Measurements from ENCODE around the gene FBXO7.

FBXO7 gene

DNA sequence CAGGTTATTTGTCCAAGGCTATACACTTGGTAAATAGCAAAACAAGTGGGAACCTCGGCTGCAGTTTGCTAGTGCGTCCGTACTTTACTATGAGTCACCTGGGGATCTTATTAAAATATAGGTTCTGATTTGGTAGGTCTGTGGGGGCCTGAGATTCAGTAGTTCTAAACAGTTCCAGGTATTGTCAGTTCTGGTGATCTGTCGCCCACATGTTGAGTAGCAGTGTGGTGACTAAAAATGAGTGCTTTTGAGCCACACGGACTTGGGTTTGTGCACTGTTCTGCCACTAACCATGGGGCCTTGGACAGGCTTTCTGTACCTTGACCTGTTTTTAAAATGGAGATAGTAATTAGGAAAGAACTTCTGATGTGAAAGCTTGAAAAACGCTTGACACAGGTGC, 15.7 kb downstream of the FBXO7 start:
- H3K36me3 ChIP-seq (ENCODE audit: control insufficient read depth in 2 of 2, insufficient read depth in 1 of 2, low read length in 2 of 2) = peaks cover 63 to 89% of the 10 kb centered on the region in 2 experiments
- H3K4me3 ChIP-seq (ENCODE audit: low read depth, low read length) = no peak overlapping the region
- POLR2A ChIA-PET = no interaction called here
- H3K9me3 ChIP-seq (ENCODE audit: control insufficient read depth, insufficient read depth, low read depth, low read length) = no peaks in the 10 kb centered on the region
- no peaks in the 10 kb centered on the region for H3K4me1 ChIP-seq (ENCODE audit: control insufficient read depth, insufficient read depth, low read length)
- TF ChIP-seq REPIN1 (tag by site-specific recombination; IDR thresholded peaks at IDR 0.05; ENCODE audit: low read depth) (no peak), EGR2 (tag by site-specific recombination; IDR thresholded peaks at IDR 0.05; ENCODE audit: low read depth) (no peak), ZNF426 (tag by site-specific recombination; IDR thresholded peaks at IDR 0.05) (no peak), ZBTB17 (tag by site-specific recombination; IDR thresholded peaks at IDR 0.05) (no peak), ZNF558 (tag by site-specific recombination; IDR thresholded peaks at IDR 0.05) (no peak), ZNF133 (tag by site-specific recombination; IDR thresholded peaks at IDR 0.05) (no peak), ZNF214 (tag by site-specific recombination; IDR thresholded peaks at IDR 0.05; ENCODE audit: borderline replicate concordance) (no peak), ZNF146 (tag by site-specific recombination; IDR thresholded peaks at IDR 0.05) (no peak), ZNF623 (tag by site-specific recombination; IDR thresholded peaks at IDR 0.05) (no peak), ZNF48 (tag by site-specific recombination; IDR thresholded peaks at IDR 0.05) (no peak), ZNF776 (tag by site-specific recombination; IDR thresholded peaks at IDR 0.05; ENCODE audit: borderline replicate concordance) (no peak), ZNF350 (tag by site-specific recombination; IDR thresholded peaks at IDR 0.05) (no peak)
- TF ChIP-seq, protein P1, sequence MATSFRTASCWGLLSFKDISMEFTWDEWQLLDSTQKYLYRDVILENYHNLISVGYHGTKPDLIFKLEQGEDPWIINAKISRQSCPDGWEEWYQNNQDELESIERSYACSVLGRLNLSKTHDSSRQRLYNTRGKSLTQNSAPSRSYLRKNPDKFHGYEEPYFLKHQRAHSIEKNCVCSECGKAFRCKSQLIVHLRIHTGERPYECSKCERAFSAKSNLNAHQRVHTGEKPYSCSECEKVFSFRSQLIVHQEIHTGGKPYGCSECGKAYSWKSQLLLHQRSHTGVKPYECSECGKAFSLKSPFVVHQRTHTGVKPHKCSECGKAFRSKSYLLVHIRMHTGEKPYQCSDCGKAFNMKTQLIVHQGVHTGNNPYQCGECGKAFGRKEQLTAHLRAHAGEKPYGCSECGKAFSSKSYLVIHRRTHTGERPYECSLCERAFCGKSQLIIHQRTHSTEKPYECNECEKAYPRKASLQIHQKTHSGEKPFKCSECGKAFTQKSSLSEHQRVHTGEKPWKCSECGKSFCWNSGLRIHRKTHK (tag by site-specific recombination; IDR thresholded peaks at IDR 0.05) = no peak
- TF ChIP-seq, protein P2, sequence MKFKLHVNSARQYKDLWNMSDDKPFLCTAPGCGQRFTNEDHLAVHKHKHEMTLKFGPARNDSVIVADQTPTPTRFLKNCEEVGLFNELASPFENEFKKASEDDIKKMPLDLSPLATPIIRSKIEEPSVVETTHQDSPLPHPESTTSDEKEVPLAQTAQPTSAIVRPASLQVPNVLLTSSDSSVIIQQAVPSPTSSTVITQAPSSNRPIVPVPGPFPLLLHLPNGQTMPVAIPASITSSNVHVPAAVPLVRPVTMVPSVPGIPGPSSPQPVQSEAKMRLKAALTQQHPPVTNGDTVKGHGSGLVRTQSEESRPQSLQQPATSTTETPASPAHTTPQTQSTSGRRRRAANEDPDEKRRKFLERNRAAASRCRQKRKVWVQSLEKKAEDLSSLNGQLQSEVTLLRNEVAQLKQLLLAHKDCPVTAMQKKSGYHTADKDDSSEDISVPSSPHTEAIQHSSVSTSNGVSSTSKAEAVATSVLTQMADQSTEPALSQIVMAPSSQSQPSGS (tag by site-specific recombination; IDR thresholded peaks at IDR 0.05; ENCODE audit: low read depth) = no peak
- TF ChIP-seq, protein P3, sequence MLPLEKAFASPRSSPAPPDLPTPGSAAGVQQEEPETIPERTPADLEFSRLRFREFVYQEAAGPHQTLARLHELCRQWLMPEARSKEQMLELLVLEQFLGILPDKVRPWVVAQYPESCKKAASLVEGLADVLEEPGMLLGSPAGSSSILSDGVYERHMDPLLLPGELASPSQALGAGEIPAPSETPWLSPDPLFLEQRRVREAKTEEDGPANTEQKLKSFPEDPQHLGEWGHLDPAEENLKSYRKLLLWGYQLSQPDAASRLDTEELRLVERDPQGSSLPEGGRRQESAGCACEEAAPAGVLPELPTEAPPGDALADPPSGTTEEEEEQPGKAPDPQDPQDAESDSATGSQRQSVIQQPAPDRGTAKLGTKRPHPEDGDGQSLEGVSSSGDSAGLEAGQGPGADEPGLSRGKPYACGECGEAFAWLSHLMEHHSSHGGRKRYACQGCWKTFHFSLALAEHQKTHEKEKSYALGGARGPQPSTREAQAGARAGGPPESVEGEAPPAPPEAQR (tag by site-specific recombination; IDR thresholded peaks at IDR 0.05) = no peak
- H3K27ac ChIP-seq (ENCODE audit: extremely low read depth, low read depth, low read length) = no peak overlapping the region
- CTCF ChIA-PET = interaction anchor here (0.5 to 1.1 kb wide), 3 partner anchors 8 to 520 kb away, joined by 3 read pairs; no protein-coding TSS in a partner anchor

DNA sequence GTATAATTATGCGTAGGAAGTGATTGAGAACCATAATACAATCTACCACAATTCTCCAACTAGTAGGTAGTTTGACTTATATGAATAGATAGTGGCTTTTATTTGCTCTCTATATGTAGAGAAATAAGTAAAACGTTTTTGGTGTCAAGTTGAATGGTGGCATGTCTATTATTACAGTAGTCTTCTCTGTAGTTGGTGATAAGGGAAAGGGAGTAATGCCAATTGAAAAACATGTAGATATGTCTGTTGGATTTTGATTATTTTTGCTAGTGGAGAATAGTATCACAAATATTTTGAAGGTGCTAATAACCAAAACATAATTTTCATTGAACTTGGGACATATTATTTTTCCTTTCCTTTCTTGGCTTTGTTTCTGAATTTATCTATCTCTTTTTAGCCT, 17.5 kb downstream of the FBXO7 start:
- ChIA-PET POLR2A (no interaction called here), CTCF (interaction anchor here (0.7 kb wide), 1 partner anchor 102 kb away, joined by 3 read pairs; no protein-coding TSS in a partner anchor)
- Histone ChIP-seq H3K4me3 (ENCODE audit: low read depth, low read length) (no peak overlapping the region), H3K4me1 (ENCODE audit: control insufficient read depth, insufficient read depth, low read length) (no peaks in the 10 kb centered on the region), H3K36me3 (ENCODE audit: control insufficient read depth in 2 of 2, insufficient read depth in 1 of 2, low read length in 2 of 2) (peaks cover 66 to 87% of the 10 kb centered on the region in 2 experiments), H3K9me3 (ENCODE audit: control insufficient read depth, insufficient read depth, low read depth, low read length) (no peaks in the 10 kb centered on the region), H3K27ac (ENCODE audit: extremely low read depth, low read depth, low read length) (no peak overlapping the region)
- TF ChIP-seq KLF7 (tag by site-specific recombination; IDR thresholded peaks at IDR 0.05; ENCODE audit: borderline replicate concordance) (no peak), ZSCAN23 (tag by site-specific recombination; IDR thresholded peaks at IDR 0.05) (no peak), ZNF112 (tag by site-specific recombination; IDR thresholded peaks at IDR 0.05) (no peak), ZNF133 (tag by site-specific recombination; IDR thresholded peaks at IDR 0.05) (no peak)

DNA sequence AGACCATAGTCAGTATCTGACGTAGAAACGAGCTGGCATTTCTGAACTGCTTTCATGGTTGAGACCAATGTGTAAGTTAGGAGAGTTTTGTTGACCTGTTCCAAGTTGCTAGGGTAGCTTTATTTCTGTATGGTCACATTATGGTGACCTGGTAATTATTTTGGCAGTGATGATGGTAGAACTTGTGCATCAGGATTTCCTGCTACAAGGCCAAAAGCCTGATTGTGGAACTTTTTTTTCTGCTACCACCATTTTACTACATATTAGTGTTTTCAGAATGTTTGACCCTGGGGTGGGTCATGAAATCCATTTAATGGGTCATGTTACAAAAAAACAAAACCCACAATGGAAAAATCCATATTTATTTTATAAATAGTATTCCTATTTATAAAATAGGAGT, 18.9 kb downstream of the FBXO7 start:
- H3K4me1 ChIP-seq (ENCODE audit: control insufficient read depth, insufficient read depth, low read length) = no peaks in the 10 kb centered on the region
- CTCF ChIA-PET = interaction anchor here (0.6 to 1.8 kb wide), 3 partner anchors 20 to 507 kb away, joined by 4 to 5 read pairs (median 5); no protein-coding TSS in a partner anchor
- POLR2A ChIA-PET = interaction anchor here (0.6 kb wide), 1 partner anchor 1073 kb away, joined by 4 read pairs; no protein-coding TSS in a partner anchor
- no peak overlapping the region for H3K4me3 ChIP-seq (ENCODE audit: low read depth, low read length)
- H3K27ac ChIP-seq (ENCODE audit: extremely low read depth, low read depth, low read length) = no peak overlapping the region
- peaks cover 67 to 90% of the 10 kb centered on the region in 2 experiments for H3K36me3 ChIP-seq (ENCODE audit: control insufficient read depth in 2 of 2, insufficient read depth in 1 of 2, low read length in 2 of 2)
- H3K9me3 ChIP-seq (ENCODE audit: control insufficient read depth, insufficient read depth, low read depth, low read length) = no peaks in the 10 kb centered on the region
- no peak for TF ChIP-seq IKZF3 (tag by site-specific recombination; IDR thresholded peaks at IDR 0.05)
- no peak for TF ChIP-seq KLF10 (tag by site-specific recombination; IDR thresholded peaks at IDR 0.05)
- TF ChIP-seq, protein P4, sequence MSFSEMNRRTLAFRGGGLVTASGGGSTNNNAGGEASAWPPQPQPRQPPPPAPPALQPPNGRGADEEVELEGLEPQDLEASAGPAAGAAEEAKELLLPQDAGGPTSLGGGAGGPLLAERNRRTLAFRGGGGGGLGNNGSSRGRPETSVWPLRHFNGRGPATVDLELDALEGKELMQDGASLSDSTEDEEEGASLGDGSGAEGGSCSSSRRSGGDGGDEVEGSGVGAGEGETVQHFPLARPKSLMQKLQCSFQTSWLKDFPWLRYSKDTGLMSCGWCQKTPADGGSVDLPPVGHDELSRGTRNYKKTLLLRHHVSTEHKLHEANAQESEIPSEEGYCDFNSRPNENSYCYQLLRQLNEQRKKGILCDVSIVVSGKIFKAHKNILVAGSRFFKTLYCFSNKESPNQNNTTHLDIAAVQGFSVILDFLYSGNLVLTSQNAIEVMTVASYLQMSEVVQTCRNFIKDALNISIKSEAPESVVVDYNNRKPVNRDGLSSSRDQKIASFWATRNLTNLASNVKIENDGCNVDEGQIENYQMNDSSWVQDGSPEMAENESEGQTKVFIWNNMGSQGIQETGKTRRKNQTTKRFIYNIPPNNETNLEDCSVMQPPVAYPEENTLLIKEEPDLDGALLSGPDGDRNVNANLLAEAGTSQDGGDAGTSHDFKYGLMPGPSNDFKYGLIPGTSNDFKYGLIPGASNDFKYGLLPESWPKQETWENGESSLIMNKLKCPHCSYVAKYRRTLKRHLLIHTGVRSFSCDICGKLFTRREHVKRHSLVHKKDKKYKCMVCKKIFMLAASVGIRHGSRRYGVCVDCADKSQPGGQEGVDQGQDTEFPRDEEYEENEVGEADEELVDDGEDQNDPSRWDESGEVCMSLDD (tag by site-specific recombination; IDR thresholded peaks at IDR 0.05) = no peak
- no peak for TF ChIP-seq SCRT1 (tag by site-specific recombination; IDR thresholded peaks at IDR 0.05; ENCODE audit: borderline replicate concordance)
